Midbrain (tissue), 1 donor: ENCODE results near the gene JPT1.
A peak's percentile ranks its signal among the peaks of the same experiment; 100 is the strongest.

Source experiments
- DNase-seq: peaks from one replicate; lab custom pipeline; 2025; lab: John Stamatoyannopoulos, UW

JPT1 gene

GRCh38 chr17:75105126-75106080 lies 48.9 kb downstream of the JPT1 start:
- no peak for DNase-seq

DNA sequence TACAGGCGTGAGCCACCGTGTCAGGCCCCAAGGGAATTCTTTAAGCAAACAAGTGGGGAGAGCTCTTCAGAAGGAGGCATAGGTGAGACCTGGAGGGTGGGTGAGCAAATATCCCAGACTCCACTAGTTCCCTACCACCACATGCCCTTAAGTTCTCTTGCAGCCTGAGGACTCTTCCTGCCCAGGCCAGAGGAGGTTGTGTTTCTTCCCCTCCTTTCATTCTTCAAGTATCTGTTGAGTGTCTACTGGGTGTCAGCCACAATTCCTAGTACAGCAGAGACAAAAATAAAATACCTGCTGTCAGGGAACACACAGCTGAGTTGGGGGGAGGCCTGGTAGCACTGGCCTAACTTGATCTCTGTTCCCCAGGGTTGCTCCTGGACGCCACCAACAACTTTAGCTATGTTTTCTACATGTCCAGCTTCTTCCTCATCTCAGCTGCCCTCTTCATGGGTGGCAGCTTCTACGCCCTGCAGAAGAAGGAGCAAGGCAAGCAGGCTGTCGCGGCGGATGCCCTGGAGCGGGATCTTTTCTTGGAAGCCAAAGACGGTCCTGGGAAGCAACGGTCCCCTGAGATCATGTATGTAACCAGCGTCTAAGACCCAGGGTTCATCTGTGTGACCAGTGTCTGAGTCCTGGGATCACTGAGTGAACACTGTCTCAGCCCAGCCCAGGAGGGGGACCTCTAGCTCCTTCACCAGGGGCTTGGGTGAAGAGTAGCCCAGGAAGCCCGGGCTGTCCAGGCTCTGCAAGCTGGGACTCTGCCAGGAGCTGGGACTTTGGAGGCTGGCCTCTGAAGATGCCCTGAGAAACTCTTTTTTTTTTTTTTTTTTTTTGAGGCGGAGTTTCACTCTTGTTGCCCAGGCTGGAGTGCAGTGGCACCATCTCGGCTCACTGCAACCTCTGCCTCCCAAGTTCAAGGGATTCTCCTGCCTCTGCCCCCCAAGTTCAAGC lies 50.4 kb downstream of the JPT1 start:
- no peak for DNase-seq

DNA sequence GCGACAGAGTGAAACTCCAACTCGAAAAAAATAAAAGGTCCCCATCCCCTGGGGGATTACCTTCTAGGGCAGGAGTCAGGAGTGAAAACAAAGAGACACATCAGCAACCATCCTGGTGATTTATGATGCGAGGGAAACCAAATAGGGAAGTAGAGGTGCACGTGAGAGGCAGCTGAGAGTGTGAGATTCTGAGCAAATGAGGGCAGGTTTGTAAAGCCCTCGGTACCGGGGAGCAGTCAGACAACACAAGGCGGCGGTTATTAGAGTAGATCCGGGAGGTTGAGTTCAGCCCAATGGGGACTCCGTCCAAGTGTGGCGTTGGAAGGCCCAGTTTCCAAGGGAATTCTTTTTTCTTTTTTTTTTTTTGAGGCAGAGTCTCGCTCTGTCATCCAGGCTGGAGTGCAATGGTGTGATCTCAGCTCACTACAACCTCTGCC lies 51.9 kb downstream of the JPT1 start:
- no peak for DNase-seq

GRCh38 chr17:75099881-75100595 lies 54.3 kb downstream of the JPT1 start:
- no peak for DNase-seq

GRCh38 chr17:75098861-75099260 lies 55.5 kb downstream of the JPT1 start:
- DNase-seq, result no peak

DNA sequence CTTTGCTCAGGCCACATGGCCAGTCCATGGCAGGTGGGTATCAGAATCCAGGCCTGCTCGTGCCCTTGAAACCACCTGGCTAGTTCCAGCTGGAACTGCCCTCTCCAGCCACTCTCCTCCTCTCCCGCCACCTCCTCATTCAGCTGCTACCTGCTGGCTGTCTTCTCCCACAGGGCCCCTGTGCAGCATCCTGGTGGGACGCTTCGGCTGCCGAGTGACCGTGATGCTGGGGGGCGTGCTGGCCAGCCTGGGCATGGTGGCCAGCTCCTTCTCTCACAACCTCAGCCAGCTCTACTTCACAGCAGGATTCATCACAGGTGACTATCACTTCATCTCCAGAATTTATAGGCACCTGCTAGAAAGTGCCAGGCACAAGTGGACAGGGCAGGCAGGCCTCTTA lies 56.4 kb downstream of the JPT1 start:
- no peak for DNase-seq

DNA sequence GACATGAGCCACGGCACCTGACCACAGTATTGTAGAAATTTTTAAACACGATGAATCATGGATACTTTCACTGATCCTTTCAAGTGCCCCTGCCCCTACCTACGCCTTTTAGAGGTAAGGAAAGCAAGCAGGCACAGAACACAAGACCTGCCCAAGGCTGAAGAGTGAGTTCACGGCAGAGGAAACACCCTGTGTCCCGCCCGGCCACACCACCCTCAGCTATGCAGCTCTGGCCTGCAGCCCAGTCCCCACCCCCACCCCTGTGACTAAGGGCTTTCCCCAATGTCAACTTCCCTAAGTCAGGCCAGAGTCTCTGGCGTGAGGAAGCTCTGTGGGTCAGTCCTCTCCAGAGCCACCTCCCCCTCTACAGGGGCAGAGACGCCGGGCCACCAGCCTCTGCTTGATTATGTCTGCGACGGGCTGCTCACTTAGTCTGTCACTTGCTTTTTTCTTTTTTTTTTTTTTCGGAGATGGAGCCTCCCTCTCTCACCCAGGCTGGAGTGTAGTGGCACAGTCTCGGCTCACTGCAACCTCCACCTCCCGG lies 58.2 kb downstream of the JPT1 start:
- DNase-seq, result peak; percentile 42

DNA sequence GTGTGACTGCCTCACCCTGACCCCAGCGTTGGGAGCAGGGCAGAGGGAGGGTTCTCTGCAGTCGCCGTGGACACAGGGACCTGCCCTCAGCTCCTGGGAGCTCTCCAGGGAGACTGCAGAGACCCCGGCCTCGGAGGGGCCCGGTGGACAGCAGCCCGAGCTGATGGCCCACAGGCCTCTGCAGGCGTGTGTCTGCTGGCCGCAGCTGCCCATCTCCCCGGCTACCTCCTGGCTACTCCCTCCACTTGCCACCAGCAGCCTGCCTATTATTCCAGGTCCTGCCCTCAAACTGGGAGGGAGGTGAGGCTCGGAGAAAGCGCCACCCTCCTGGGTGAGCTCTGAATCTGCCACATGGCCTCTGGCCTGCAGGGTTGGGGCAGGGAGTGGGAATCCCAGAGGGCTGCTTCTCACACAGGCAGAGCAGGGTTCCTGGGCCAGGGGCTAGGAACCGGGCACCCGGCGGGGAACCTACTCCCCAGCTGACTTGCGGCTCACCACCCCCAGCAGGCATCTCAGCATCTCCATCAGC lies 59.4 kb downstream of the JPT1 start:
- DNase-seq, result no peak

DNA sequence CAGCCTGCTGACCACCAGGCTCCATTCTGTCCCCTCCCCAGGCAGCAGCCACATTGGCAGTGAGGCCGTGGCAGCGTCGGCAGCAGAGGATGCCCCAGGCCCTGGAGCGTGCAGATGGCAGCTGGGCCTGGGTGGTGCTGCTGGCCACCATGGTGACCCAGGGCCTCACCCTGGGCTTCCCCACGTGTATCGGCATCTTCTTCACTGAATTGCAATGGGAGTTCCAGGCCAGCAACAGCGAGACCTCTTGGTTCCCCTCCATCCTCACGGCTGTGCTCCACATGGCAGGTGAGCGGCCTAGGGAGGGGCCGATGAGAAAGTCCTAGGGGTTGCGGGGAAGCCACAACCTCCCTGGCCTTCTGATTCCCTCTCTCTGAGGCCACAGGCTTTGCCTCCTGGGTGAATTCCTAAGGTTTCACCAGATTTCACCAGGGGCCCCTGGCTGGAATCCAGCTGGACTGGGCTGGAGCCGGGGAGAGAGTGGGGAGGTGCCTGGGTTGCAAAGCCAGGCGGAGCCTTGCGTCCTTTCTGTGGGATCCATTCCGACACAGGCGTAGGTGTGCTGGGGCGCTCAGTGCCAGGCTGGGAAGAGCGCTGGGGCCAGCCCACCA lies 60.7 kb downstream of the JPT1 start:
- no peak for DNase-seq

GRCh38 chr17:75091855-75092327 lies 62.4 kb downstream of the JPT1 start:
- DNase-seq, result no peak

- DNase-seq, result no peak
Measured at GRCh38 chr17:75090871-75091854, 63.1 kb downstream of the JPT1 start.

GRCh38 chr17:75088465-75089417 lies 65.6 kb downstream of the JPT1 start:
- no peak for DNase-seq

DNA sequence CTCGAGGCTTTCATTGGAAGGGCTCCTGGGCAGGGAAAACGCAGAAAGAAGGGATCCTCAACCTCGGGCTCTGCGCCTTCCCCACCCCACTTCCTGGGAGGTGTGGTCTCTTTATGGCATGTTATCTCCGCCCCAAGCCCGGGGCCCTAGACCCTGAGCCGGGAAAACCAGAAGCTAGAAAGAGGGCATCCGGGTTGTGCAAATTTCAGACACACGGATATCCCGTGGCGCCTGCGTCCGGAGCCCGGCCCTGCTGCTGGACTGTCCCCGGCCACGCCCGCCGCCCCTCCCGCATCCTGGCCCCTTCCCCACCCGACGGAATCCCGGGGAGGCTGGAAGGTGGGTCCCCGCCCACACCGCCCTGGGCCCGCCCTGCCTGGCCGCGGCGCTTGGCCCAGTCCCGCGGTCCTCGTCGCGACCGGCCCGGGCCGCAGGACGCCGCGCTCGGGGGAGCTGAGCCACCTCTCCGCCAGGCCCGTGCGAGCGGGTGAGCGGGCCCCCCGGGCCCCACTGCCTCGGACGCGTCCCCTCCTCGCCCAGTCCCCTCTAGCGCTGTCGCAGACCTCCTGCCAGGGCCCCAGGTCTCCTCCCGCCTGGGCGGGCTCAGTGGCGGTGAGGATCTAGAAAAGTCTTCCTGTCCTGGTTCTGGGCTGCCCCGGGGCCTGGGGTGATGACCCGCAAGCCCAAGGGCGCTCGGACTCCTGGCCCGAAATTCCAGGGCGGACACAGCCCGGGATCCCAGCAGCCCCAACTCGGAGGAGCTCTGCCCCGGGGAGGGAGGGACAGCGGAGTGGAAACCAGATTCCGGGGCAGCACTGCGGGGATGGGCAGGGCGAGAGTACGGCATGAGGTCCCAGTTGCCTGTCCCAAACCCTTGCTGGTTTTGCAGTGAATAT lies 66.5 kb downstream of the JPT1 start, which contains the start of gene SLC16A5:
SLC16A5 (plus strand) TSS at position 397 of the 896 bp plus-strand sequence. CDS start 5,683 bp downstream, outside the sequence.
- no peak for DNase-seq

- no peak for DNase-seq
Measured at GRCh38 chr17:75087182-75087557, 67.1 kb downstream of the JPT1 start.

GRCh38 chr17:75086496-75087181 lies 67.7 kb downstream of the JPT1 start:
- no peak for DNase-seq
